Measurements from ENCODE around the gene SYNGAP1.
"Not testable (repeated sequence)": the region's sequence is repeated elsewhere in the genome, so short reads cannot be mapped to it uniquely, and the experiment has no call there.

SYNGAP1 gene

DNA sequence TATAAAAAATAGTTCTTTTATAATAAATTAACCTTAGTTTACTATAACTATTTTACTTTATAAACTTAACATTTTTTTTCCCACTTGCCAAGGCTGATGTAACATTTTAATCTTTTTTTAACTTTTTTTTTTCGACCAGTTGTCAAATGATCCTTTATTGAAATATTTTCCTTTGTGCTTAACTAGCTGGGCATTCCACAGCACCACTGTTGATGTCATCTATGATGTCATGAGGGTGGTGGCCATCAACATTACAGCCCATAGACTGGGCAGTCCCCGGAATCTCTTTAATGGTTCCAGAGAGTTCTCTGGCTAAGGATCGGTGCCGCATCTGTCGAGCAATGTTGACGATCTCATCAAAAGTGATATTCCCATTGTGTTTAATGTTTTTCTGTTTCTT is 20.0 kb upstream of the SYNGAP1 start:
- not testable (repeated sequence) for DNase-seq (ENCODE audit: low spot score); FAIRE-seq

DNA sequence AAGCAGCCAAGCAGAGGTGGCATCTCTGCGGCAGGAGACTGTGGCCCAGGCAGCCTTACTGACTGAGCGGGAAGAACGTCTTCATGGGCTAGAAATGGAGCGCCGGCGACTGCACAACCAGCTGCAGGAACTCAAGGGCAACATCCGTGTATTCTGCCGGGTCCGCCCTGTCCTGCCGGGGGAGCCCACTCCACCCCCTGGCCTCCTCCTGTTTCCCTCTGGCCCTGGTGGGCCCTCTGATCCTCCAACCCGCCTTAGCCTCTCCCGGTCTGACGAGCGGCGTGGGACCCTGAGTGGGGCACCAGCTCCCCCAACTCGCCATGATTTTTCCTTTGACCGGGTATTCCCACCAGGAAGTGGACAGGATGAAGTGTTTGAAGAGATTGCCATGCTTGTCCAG is 15.0 kb upstream of the SYNGAP1 start:
- FAIRE-seq (no peak), DNase-seq (ENCODE audit: low spot score) (no peak)

DNA sequence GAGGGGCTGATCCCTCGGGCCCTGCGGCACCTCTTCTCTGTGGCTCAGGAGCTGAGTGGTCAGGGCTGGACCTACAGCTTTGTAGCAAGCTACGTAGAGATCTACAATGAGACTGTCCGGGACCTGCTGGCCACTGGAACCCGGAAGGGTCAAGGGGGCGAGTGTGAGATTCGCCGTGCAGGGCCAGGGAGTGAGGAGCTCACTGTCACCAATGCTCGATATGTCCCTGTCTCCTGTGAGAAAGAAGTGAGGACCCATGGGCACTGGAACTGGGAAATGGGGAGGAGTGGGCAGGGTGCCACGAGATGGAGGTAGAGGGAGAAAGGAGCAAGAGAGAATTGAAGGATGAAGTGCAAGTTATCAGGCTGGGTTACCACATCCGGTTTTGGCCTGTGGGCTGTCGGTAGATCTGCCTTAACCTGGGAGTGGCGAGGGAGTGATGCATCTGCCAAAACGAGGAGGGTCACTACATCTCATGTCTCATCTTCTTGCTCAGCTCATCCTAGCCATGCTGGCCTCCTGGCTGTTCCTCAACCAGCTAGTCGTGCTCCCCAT is 14.4 kb upstream of the SYNGAP1 start:
- no peak for DNase-seq (ENCODE audit: low spot score)
- FAIRE-seq, result no peak

DNA sequence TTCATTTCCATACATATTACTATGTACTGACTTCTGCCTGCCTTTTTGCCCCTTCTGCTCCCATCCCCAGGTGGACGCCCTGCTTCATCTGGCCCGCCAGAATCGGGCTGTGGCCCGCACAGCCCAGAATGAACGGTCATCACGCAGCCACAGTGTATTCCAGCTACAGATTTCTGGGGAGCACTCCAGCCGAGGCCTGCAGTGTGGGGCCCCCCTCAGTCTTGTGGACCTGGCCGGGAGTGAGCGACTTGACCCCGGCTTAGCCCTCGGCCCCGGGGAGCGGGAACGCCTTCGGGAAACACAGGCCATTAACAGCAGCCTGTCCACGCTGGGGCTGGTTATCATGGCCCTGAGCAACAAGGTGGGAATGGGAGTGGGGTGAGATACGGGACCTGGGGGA is 13.7 kb upstream of the SYNGAP1 start:
- FAIRE-seq (no peak), DNase-seq (ENCODE audit: low spot score) (no peak)

DNA sequence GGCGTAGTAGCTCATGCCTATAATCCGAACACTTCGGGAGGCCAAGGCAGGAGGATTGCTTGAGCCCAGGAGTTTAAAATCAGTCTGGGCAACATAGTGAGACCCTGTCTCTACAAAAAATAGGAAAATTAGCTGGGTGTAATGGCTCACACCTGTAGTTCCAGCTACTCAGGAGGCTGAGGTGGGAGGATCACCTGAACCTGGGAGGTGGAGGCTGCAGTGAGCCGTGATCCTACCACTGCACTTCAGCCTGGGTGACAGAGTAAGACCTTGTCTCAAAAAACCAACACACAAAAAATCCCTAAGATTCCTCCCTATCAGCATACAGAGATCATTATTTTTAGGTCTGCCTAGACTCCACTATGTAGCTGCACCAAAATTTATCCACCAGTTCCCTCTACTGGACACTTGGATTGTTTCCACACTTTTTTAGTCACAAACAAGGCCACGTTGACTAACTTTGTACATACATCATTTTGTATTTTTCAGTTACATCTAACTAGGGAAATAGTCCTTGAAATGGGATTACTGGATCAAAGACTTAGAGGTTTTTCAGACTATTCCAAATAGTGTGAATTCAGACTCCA is 12.6 kb upstream of the SYNGAP1 start:
- DNase-seq (ENCODE audit: low spot score), result no peak
- FAIRE-seq, result no peak

DNA sequence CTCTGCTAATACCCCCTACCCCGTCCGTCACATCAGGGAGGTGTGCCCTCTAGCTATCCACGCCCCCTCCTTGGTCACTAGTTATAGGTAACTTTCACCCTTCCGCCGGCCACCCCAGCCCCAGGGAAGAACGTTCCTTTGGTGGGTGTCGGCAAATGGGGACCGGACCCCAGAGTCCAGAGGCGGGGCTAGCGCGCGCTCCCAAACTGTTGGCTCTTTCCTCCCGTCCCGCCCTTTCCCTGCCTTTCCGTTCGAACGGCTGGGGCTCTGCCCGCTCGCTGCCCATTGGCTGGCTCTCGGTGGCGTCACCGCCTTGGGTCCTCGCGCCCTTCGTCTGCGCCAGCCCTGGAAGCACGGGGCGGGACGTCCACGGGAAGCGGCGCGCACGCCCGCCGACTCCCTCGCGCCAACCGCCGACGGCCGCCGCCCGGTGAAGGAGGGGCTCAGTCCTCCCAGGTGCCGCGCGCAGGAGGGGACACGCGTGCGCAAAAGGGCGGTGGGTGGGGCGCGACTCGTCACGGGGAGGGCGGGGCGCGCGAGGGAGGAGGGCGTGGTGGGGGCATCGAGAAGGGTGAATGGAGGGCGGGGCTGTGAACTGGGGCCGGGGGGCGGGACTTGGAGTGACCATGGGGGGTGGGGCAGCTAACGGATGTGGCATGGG is 9.7 kb upstream of the SYNGAP1 start:
- FAIRE-seq (no peak), DNase-seq (ENCODE audit: low spot score) (peak; percentile 90)

DNA sequence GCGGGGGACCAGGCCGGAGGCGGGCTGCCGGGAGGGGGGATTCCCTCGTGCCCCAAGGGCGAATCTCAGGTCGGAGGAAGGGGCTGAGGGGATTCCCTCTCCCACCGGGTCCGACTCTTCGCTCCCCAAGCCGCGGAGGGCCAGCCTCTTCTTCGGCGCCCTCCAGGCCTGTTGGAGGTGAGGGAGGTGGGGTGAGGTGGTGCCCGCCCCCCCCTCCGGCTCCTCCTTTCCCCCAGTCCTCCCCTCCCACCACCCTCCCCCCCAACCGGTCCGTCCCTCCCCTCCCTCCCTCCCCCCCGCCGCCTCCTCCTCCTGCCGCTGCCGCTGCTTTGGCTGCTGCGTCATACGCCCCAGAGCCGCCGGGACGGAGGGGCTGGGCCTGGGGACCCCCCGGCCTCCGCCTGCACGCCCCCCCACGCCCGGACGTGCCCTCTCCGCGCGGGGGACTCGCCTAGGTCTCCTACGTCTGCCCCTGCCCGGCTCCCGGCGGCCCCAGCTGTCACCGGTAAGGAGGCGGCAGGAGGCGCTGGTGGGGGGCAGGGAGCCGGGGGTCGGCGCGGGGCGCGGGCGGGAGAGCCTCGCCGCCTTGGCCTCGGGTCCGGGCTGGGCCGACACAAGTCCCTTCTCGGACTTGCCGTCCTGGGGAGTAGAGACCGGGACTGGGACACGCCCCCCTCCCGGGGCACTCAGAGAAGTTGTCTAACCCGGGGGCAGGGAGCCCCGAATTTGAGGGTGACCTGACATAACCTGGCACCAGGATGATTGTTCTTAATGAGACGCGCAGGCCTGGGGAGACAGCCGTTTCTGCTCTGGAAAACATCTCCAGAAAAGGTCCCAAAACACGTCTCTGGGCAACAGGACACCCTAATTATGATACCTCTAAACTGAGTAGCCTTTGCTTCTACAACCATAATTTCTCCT is 8.9 kb upstream of the SYNGAP1 start, which contains the start of gene PHF1:
Gene PHF1 (plus strand): TSS at position 304 of the 921 bp plus-strand sequence. CDS start 1,250 bp downstream, outside the sequence.
- DNase-seq (ENCODE audit: low spot score) (no peak), FAIRE-seq (no peak)

DNA sequence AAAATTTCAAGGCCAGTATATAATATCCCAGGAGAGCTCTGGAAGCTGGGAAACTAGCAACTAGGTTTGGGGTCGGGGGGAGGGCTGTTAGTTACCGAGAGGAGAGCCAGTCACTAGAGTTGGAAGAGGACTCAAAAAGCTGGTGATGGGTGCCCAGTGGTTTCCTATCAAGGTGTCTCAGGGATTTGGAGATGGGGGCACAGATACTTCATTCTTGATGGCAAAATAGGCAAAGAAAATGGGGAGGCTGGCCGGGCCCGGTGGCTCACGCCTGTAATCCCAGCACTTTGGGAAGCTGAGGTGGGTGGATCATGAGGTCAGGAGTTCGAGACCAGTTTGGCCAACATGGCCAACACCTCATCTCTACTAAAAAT is 8.2 kb upstream of the SYNGAP1 start:
- no peak for FAIRE-seq
- DNase-seq (ENCODE audit: low spot score), result no peak

DNA sequence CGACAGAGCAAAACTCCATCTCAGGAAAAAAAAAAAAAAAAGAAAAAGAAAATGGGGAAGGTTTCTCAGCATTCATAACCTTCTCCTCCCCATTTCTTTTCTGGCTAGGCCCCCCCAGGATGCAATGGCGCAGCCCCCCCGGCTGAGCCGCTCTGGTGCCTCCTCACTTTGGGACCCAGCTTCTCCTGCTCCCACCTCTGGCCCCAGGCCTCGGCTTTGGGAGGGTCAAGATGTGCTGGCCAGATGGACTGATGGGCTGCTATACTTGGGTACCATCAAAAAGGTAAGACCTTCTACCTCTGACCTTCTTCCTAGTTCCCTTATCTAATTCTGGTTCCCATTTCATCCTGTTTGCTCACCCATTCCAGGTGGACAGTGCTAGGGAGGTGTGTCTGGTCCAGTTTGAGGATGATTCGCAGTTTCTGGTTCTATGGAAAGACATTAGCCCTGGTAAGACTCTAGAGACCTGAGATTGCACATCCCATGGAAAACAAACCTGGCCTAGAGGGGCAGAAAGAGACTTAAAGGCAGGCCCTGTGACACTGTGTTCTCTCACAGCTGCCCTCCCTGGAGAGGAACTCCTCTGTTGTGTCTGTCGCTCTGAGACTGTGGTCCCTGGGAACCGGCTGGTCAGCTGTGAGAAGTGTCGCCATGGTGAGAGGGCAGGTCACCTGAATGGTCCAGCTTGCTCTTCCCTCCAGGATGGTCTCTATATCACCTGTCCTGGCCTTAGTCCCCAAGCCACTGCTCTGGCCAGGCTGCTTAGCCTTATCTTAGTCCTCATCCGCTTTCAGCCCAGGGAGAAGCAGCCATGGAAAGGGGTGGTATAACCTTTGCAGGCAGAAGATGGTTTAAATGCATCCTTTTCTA is 7.5 kb upstream of the SYNGAP1 start:
- FAIRE-seq (no peak), DNase-seq (ENCODE audit: low spot score) (no peak)

DNA sequence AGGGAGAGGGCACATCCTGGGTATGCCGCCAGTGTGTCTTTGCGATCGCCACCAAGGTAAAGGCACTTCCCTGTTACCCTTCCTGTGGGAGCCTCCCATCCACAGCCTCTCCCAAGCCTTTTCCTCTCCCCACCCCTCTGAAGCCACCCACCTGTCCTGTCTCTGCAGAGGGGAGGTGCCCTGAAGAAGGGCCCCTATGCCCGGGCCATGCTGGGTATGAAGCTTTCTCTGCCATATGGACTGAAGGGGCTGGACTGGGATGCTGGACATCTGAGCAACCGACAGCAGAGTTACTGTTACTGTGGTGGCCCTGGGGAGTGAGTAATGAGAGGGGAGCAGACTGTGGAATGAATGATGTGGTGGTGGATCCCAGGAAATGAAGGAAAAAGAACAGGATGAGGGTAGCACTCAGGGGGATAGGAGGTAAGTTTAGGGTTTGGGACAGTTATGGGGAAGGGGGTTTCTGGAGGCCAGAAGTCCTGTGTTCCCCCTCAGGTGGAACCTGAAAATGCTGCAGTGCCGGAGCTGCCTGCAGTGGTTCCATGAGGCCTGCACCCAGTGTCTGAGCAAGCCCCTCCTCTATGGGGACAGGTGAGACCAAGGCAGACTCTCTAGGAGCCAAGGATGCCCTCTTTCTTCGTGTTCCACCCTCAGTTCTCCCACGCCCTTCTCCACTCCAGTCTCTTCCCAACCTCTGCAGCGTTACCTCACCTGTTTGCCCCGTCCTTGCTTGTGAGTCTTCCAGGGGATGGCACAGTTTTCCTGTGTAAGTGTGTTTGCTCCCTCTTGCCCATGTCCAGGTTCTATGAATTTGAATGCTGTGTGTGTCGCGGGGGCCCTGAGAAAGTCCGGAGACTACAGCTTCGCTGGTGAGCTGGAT is 6.4 kb upstream of the SYNGAP1 start:
- FAIRE-seq (no peak), DNase-seq (ENCODE audit: low spot score) (no peak)

DNA sequence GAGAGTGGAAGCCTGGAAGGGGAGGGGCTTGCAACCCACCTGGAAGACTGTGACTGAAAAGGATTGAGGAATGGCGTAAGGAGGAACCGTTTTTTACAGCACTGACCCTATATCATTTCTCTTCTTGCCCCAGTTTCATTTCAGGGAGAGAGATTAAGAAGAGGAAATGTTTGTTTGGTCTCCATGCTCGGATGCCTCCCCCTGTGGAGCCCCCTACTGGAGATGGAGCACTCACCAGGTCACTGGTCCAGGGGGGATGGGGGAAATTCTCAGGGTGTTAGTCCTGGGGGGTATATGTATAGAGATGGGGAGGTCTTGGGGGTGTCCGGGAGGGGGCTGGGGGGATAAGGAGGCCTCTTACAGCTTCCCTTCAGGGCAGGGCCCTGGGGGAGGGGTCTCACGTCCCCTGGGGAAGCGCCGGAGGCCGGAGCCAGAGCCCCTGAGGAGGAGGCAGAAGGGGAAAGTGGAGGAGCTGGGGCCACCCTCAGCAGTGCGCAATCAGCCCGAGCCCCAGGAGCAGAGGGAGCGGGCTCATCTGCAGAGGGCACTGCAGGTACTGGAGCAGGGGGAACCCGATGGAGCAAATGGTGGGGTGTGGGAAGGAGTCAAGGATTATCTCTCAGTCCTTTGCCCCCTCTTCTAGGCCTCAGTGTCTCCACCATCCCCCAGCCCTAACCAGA is 5.1 kb upstream of the SYNGAP1 start:
- FAIRE-seq (no peak), DNase-seq (ENCODE audit: low spot score) (no peak)

DNA sequence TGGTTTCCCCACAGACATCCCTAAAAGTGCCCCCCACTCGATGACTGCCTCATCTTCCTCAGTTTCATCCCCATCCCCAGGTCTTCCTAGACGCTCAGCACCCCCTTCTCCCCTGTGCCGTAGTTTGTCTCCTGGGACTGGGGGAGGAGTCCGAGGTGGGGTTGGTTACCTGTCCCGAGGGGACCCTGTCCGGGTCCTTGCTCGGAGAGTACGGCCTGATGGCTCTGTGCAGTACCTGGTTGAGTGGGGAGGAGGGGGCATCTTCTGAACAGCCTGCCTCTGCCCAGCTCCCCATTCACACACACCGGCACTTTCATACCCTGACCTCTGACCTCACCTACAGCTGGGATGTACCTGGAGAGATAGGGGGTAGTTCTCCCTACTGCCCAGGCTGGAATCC is 4.0 kb upstream of the SYNGAP1 start:
- DNase-seq (ENCODE audit: low spot score), result no peak
- FAIRE-seq, result no peak

DNA sequence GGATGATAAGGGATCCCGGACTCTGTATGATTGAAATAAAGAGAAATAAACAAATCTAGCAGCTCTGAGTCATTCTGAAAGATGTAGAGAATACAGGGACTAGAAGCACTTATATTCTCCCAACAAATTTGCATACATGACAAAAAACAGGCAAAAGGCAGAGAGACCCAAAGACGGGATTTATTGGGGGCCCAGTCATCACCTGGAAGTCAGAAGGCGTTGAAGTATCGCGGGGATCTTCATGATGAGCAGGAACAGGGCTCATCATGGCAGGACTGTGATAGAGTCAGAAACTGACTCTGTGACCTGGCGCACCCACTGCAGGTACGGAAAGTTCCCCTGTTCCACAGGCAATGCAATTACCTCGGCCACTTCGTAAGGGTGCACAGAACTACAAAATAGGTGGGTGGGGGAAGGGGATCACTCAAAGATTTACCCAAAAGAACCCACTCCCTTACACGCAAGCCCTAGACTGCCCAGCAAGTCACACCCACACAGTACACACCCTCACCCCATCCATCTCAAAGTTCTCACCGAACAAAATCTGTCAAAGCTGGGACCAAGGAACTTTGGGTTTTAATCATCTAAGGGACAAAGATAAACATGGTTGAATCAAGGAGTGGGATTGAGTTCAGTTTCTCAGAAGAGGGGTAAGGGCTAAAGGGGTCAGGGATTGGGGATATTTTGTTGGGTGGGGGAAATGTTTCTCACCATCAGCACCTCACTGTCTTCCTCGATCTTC is 3.3 kb upstream of the SYNGAP1 start:
- FAIRE-seq, result no peak

DNA sequence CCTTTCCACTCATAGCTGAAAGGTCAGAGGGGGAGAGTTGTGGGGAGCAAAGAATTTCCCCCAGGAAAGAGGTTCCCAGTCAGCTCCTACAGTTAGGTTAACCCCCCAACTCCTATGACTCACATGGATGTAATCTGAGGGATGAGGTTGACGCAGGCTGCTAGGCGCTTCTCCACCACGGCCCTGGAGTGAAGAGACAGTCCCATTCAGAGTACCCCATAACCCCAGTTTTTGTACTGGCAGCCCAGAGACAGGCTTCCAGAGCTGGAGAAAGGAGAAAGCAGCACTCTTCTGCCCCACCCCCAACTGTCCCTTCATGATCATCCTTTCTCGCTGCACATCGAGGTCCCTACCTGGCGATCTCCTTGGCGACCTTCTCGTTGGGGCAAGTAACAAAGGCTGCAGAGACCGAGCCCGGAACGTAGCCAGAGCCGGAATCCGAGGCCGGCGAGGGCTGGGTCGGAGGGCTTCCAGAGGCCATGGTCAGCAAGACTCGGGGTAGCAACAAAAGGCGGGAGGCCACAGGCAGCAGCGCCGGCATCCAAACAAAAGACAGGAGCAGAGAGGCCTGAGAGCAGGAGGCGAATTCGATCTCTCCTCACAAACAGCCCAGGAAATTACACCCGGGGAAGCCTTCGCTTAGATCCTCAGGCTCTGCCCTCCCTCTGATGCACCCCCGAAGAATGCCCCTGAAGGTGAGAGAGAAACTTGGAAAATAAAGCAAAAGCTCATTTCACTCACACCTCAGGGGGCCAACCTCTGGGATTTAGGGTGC is 2.5 kb upstream of the SYNGAP1 start:
- DNase-seq (ENCODE audit: low spot score), result peak; percentile 45
- FAIRE-seq, result no peak

More for the DNA sequence above, 3.3 kb upstream of the SYNGAP1 start:
- DNase-seq (ENCODE audit: low spot score), result no peak

DNA sequence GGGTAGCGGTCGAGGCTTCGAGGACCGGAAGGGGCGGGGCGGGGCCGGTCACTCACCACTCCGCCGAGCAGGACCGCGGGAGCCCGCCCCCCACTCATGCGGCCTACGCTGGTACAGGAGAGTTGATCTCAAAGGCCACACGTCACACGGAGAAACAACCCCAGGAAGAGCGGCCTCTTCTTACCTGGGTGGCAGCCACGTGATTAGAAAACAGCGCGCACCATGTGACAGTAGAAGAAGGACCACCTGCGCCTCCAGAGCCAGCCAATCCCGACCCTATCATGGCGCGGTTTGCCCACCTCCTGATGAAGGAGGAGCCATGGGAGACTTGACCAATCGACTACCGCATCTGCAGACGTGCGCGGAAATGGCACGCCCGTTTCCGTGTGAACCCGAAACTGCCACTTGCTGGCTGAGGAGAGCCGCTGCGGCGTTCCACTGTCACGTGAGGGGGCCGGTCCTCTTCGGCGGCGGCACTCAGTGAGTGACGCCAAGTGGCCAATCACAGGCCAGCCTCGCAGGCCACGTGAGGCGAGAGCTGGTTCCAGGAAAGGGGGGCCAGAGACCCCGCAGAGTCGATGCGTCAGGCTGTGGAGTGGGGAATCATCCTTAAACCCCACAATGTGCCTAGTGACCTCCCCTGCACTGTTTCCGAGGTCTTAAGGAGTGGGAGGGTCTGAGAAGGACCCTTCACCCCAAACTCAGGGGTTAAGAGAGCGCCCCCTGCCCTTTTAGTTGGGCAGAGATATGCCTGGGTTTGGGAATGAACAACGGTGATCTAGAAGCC is 1.8 kb upstream of the SYNGAP1 start, which contains the start of gene CUTA:
Gene CUTA (minus strand): TSS at position 205 of the 787 bp plus-strand sequence. CDS start 107 bp downstream, at position 98.
- peak; percentile 90 for FAIRE-seq

DNA sequence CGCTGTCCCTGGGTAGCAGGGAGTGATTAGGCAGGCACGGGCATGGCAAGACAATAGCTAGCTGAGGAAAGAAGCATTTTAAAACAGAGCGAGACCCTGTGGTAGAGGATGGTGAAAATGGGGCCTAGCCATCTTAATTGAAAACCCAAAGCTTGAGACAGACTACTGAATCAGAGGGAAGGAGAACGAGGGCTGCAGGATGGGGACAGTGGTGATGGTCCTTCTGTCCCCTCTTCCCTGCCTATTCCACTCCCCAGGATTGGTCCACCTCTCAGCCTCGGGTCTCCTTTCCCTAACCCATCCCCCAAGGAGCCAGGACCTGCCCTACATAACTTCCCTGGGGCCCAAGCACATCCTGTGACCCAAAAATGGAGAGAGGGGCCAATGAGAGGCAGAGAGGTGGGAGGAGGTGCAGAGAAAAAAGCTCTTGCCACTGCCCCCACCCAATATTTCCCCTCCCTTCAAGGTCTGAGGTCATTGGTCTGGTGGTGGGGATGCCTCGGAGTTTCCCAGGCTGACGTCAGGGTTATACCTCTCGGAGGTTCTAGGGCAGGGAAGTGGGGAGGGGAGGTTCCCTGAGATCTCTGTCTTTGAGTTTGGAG is 1.1 kb upstream of the SYNGAP1 start:
- DNase-seq (ENCODE audit: low spot score) (no peak), FAIRE-seq (no peak)

More for the DNA sequence above, 1.8 kb upstream of the SYNGAP1 start, which contains the start of gene CUTA:
- peak; percentile 96 for DNase-seq (ENCODE audit: low spot score)

All from RCC 7860 (cell line).